NCI-H146 treated with DMSO at 0.1 percent for 48 hours (cell line): ENCODE data around the gene DLD.
"Not testable (repeated sequence)": the region's sequence is repeated elsewhere in the genome, so short reads cannot be mapped to it uniquely, and the experiment has no call there.

Experiments used
- DNase-seq: peaks from one replicate; lab custom pipeline; 2025; ENCODE audit not compliant: unreplicated experiment; lab: John Stamatoyannopoulos, UW

DLD gene

GRCh38 chr7:107943018-107943417 is 52.0 kb downstream of the DLD start:
- no peak for DNase-seq

GRCh38 chr7:107944411-107945169 is 53.6 kb downstream of the DLD start:
- DNase-seq: no peak

DNA sequence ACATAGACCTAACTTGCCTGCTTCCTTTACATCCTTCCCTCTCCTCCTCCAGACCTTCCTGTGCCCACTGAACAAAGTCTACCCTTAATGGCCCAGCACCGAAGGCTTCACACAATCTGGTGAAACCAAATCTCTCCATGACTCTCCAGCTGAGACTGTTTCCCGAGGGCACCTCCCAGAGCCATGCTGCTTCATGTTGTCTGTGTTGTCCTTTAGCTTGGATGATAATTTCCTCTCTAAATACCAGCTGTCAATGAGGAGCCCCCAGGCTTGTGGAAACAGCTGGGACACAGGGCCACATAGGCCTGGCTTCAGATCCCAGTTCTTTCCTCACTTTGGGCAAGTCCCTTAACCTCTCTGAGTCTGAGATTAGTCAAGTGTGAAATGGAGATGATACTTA is 54.3 kb downstream of the DLD start:
- DNase-seq: no peak

GRCh38 chr7:107946451-107946850 is 55.5 kb downstream of the DLD start:
- DNase-seq: no peak

DNA sequence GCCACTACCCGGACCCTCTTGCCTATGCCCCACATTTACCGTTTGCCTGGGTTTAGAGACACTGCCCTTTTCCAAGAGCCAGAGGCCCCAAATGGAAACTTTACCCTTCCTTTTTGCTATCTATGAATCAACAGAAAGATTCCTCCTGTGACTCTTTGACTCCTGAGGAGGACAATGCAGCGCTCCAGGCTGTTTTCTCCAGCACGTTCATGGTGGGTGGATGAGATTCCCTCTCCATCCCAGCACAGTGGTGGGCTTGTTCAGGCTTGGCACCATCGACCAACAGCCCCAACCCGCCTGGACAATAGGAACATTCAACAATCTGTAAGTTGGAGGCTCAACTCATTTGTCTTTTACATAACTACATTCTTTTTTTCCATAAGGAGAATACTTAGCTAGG is 55.9 kb downstream of the DLD start:
- no peak for DNase-seq

DNA sequence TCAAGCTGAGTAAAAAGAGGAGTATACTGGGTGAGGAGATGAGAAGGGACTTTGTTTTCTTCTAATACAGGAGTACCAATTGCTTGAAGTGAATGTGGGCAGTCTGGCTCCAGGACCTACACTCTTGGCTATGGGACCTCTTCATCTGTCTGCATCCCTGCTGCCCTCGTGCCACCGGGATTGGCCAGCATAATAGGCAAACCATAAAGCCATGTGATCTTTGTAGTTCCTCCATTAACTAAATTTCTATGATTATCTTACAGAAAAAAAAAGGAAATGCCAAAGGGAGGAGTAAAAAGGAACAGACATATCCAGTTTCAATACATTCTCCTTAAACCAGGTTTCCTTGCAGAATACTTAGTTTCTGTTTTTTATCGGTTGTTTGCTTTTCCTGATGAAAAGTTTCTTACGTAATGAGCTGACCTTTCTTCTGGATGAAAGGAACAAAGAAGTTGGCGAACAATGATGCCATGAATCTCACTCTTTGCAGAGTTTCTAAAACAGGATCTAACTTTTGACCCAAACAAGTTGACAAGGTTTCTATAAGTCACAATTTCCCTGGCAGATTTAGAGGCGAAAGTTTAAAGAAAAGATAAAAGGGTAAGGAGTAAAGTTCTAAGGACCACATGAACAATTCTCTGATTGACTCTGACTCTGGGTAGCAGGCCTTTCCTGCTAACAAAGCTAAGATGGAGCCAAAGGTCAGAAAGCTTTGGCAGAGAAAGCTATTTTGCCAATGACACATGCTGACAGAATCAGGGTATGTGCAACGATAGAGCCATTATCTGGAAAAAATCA is 57.9 kb downstream of the DLD start:
- no peak for DNase-seq

DNA sequence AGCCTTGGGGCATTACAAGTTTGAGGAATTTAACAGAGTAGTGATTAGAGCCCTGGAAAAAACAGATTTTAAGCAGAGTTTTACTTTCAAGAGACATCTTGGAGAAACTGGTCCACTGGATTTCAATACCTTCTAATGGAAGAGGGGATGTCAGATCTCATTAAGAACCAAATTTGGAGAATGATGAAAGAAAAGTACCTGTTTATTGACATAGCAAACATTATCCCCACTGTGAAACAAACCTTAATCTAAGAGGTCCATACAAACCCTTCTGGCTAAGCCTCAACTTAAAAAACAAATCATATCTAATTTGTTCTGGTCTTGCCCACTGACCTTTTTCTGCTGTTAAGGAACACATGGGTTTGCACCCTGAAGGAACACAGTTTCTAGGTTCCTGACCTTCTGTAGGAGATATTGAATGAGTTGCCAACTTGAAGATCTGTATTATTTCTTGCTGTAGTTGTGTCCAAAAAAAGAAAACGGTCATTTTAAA is 58.5 kb downstream of the DLD start:
- DNase-seq: no peak

GRCh38 chr7:107951172-107951787 is 60.3 kb downstream of the DLD start:
- DNase-seq: no peak

DNA sequence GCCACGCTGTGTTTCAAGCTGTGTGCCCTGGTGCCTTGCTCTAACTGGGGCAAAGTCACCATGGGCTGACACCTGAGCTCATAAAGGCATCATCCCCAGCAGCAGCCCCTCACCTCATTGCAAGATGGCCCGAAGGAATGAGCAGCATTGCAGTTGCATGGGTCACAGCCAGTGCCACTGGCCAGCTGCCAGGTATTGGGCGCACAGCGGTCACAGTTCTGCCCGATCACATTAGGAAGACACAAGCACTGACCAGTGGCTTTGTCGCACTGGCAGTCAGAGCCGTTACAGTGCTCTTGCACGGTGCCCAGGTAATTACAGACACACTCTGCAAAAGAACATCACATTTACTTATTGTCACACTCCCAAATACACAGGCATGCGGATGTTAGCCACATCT is 60.9 kb downstream of the DLD start:
- no peak for DNase-seq

DNA sequence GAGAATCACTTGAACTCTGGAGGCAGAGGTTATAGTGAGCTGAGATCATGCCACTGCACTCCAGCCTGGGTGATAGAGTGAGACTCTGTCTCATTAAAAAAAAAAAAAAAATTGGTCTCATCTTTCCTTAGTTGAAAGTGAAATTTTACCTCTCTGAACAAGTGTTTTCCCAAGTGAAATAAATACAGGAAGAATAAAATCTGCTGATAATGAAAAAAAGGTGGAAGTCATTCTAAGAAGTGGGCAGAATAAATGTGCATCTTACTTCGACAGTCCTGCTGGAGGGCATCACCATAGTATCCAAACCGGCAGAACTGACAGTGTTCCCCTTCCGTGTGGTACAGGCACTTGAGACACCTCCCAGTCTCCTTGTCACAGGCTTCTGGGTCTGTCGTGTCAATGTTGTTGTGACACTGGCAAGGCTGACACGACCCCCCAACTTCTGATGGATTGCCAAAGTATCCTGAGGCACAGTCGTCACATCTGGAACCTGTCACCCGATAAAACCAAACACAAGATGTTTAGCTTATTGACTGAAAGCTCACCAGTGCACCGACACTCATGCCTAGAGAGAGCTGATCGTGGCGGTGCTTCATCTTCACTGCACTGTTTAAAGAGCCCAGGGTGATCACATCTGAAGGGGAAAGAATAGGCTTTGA is 62.4 kb downstream of the DLD start:
- no peak for DNase-seq

DNA sequence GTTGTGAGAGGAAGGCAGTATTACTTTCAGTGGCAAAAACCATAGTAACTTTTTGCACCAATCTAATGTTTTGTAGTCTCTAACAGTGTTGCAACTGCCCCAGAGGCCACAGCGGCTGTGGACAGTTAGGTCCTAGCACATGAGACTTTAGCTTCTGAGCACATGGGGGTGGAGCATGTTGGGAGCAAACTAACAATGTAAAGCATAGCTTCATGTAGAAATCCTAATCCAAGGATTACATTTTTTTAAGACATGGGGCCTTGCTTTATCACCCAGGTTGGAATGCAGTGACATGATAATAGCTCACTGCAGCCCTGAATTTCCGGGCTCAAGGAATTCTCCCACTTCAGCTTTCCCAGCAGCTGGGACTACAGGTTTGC is 62.9 kb downstream of the DLD start:
- DNase-seq: no peak

DNA sequence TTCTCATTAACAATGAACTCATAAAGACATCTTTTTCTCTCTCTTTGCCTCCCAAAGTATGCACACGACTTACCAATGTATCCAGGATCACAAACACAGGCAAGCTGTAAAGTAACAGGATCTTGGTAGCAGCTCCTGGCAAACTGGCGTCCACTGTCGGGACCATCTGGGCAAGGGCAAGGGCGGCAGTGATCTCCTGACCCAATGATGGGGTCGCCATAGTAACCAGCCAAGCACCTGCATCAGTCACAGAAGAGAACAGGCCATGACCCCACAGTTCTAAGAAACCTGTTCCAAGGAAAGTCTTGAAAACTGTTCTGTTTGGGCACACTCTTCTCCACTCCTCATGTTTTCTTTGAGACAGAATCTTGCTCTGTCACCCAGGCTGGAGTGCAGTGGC is 64.4 kb downstream of the DLD start:
- DNase-seq: no peak

- not testable (repeated sequence) for DNase-seq
Measured at GRCh38 chr7:107956950-107957349, 66.0 kb downstream of the DLD start.

- DNase-seq: no peak
Measured at GRCh38 chr7:107957436-107957835, 66.5 kb downstream of the DLD start.

- no peak for DNase-seq
Measured at GRCh38 chr7:107958764-107959526, 68.0 kb downstream of the DLD start.

DNA sequence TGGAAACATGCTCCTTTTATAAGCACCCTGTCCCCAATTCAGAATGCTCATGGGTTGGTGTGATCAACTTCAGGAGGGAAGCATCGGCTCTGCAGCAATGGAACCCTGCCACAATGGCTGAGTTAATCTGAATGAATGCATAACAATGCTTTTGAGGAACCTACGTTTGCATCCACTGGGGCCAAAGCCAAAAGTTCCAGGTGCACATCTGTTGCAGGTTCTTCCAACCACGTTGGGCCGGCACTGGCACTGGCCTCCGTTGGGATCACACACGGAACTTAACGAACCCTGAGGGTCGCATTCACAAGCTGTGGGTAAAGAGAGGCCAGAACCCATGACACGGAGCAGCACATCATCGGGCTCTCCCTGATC is 68.5 kb downstream of the DLD start:
- DNase-seq: no peak

- DNase-seq: no peak
Measured at GRCh38 chr7:107960272-107960671, 69.3 kb downstream of the DLD start.

DNA sequence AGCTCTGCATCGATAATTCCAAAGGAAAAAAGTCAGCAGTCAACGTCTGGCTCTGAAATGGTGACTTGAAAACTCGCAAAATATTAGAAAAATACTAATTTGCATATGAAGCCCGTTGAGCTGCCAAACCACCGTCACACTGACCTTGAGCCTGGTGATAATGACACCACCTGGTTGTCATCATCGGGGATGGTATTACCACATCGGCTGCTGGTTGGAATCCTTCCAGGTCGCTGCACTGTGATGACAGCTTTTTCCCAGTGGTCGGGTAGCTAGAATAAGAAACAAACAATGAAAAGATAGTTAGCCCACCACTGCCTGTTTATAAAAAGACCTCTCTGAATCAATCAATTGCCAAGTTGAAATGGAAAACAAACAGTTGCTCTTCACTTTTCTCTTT is 70.4 kb downstream of the DLD start:
- no peak for DNase-seq

DNA sequence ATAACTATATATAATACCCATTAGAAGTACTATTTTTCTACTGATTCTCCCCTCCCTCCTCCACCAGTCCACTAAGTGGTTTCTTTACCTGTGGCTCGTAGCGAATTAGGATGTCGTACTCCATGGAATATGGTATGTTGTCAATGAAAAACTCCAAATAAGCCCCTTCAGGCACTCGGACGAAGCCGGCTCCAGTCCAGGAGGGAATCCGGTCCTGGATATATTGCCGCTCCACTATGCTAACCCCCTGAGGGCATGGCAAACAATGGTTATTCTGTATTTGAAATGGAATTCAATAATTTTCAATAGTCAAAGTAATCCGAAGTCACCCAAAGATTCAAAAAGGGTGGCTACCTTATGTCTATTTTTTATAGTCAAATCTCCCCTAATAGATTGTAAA is 71.8 kb downstream of the DLD start:
- no peak for DNase-seq

GRCh38 chr7:107964510-107964909 is 73.5 kb downstream of the DLD start:
- DNase-seq: no peak

- peak; percentile 69 for DNase-seq
Measured at GRCh38 chr7:107966711-107967110, 75.7 kb downstream of the DLD start.
